IPS-20b (cell line): ENCODE measurements around the gene MAOA.
"Not testable (repeated sequence)": the region's sequence is repeated elsewhere in the genome, so short reads cannot be mapped to it uniquely, and the experiment has no call there.

Source experiments
- H3K27ac ChIP-seq: one replicate; pipeline ENCODE4 v1.5.1; 2013; ENCODE audit warnings: low read length
- H3K27me3 ChIP-seq: 2 replicates; pipeline ENCODE4 v1.6.1; 2013; ENCODE audit warnings: mild to moderate bottlenecking, low read length, inconsistent platforms; ENCODE audit not compliant: insufficient read depth
- H3K36me3 ChIP-seq: 2 replicates; pipeline ENCODE4 v1.6.1; 2013; ENCODE audit warnings: low read depth, mild to moderate bottlenecking, inconsistent platforms, low read length, moderate library complexity; ENCODE audit not compliant: insufficient read depth
- H3K4me1 ChIP-seq: 2 replicates; pipeline ENCODE4 v1.6.1; 2013; ENCODE audit warnings: mild to moderate bottlenecking, control low read depth, inconsistent platforms, low read length, moderate library complexity; ENCODE audit not compliant: insufficient read depth
- H3K4me3 ChIP-seq: 2 replicates; pipeline ENCODE4 v1.5.1; 2013; ENCODE audit warnings: mild to moderate bottlenecking, low read length, inconsistent platforms
- H3K9ac ChIP-seq: 2 replicates; pipeline ENCODE4 v1.6.1; 2013; ENCODE audit warnings: low read depth, mild to moderate bottlenecking, inconsistent platforms, low read length, moderate library complexity
- H3K9me3 ChIP-seq: 2 replicates; pipeline ENCODE4 v1.6.1; 2013; ENCODE audit warnings: mild to moderate bottlenecking, low read depth, low read length, inconsistent platforms; ENCODE audit not compliant: insufficient read depth

Gene MAOA

GRCh38 chrX:43720082-43720481 is 64.0 kb downstream of the MAOA start:
- no peaks in the 10 kb centered on the region for H3K27me3 ChIP-seq
- H3K9me3 ChIP-seq, result no peaks in the 10 kb centered on the region

GRCh38 chrX:43720961-43721360 is 64.9 kb downstream of the MAOA start:
- no peaks in the 10 kb centered on the region for H3K27me3 ChIP-seq

More at GRCh38 chrX:43720082-43720481, 64.0 kb downstream of the MAOA start:
- no peak overlapping the region for H3K4me3 ChIP-seq
- no peaks in the 10 kb centered on the region for H3K4me1 ChIP-seq
- no peaks in the 10 kb centered on the region for H3K36me3 ChIP-seq
- no peak overlapping the region for H3K9ac ChIP-seq
- H3K27ac ChIP-seq, result no peak overlapping the region

GRCh38 chrX:43725227-43725626 is 69.1 kb downstream of the MAOA start:
- H3K9me3 ChIP-seq, H3K36me3 ChIP-seq, H3K27me3 ChIP-seq, H3K4me1 ChIP-seq, H3K9ac ChIP-seq, H3K27ac ChIP-seq, H3K4me3 ChIP-seq: not testable (repeated sequence)

More at GRCh38 chrX:43720961-43721360, 64.9 kb downstream of the MAOA start:
- Histone ChIP-seq H3K27ac (no peak overlapping the region), H3K9me3 (no peaks in the 10 kb centered on the region), H3K9ac (no peak overlapping the region), H3K4me1 (no peaks in the 10 kb centered on the region), H3K4me3 (no peak overlapping the region), H3K36me3 (no peaks in the 10 kb centered on the region)

GRCh38 chrX:43727254-43727653 is 71.2 kb downstream of the MAOA start:
- H3K9me3 ChIP-seq, H3K4me1 ChIP-seq, H3K27me3 ChIP-seq, H3K9ac ChIP-seq, H3K27ac ChIP-seq, H3K4me3 ChIP-seq, H3K36me3 ChIP-seq: not testable (repeated sequence)

GRCh38 chrX:43728002-43728401 is 71.9 kb downstream of the MAOA start:
- H3K4me1 ChIP-seq, result no peaks in the 10 kb centered on the region
- H3K9ac ChIP-seq, result no peak overlapping the region
- H3K36me3 ChIP-seq, result no peaks in the 10 kb centered on the region
- no peak overlapping the region for H3K4me3 ChIP-seq
- H3K9me3 ChIP-seq, result no peaks in the 10 kb centered on the region
- no peak overlapping the region for H3K27ac ChIP-seq
- H3K27me3 ChIP-seq, result no peaks in the 10 kb centered on the region

- Histone ChIP-seq H3K4me3 (no peak overlapping the region), H3K9me3 (no peaks in the 10 kb centered on the region), H3K9ac (no peak overlapping the region), H3K27me3 (no peaks in the 10 kb centered on the region), H3K27ac (no peak overlapping the region), H3K4me1 (no peaks in the 10 kb centered on the region), H3K36me3 (no peaks in the 10 kb centered on the region)
Measured at GRCh38 chrX:43728966-43729365, 72.9 kb downstream of the MAOA start.

GRCh38 chrX:43731086-43731485 is 75.0 kb downstream of the MAOA start:
- Histone ChIP-seq H3K27ac (no peak overlapping the region), H3K27me3 (no peaks in the 10 kb centered on the region), H3K36me3 (no peaks in the 10 kb centered on the region), H3K9me3 (no peaks in the 10 kb centered on the region), H3K4me3 (no peak overlapping the region), H3K9ac (no peak overlapping the region), H3K4me1 (no peaks in the 10 kb centered on the region)

- no peaks in the 10 kb centered on the region for H3K9me3 ChIP-seq
- no peaks in the 10 kb centered on the region for H3K27me3 ChIP-seq
- no peaks in the 10 kb centered on the region for H3K36me3 ChIP-seq
- no peak overlapping the region for H3K27ac ChIP-seq
- no peak overlapping the region for H3K4me3 ChIP-seq
- no peak overlapping the region for H3K9ac ChIP-seq
- no peaks in the 10 kb centered on the region for H3K4me1 ChIP-seq
Measured at GRCh38 chrX:43733699-43734098, 77.6 kb downstream of the MAOA start.

- Histone ChIP-seq H3K27ac (no peak overlapping the region), H3K27me3 (no peaks in the 10 kb centered on the region), H3K4me1 (no peaks in the 10 kb centered on the region), H3K4me3 (no peak overlapping the region), H3K9ac (no peak overlapping the region), H3K9me3 (no peaks in the 10 kb centered on the region), H3K36me3 (no peaks in the 10 kb centered on the region)
Measured at GRCh38 chrX:43734444-43734843, 78.3 kb downstream of the MAOA start.

GRCh38 chrX:43735534-43735933 is 79.4 kb downstream of the MAOA start:
- Histone ChIP-seq H3K9me3 (no peaks in the 10 kb centered on the region), H3K4me1 (no peaks in the 10 kb centered on the region), H3K36me3 (no peaks in the 10 kb centered on the region), H3K9ac (no peak overlapping the region), H3K27ac (no peak overlapping the region), H3K4me3 (no peak overlapping the region), H3K27me3 (no peaks in the 10 kb centered on the region)

GRCh38 chrX:43735957-43736356 is 79.9 kb downstream of the MAOA start:
- H3K9me3 ChIP-seq, result no peaks in the 10 kb centered on the region
- no peaks in the 10 kb centered on the region for H3K27me3 ChIP-seq
- H3K27ac ChIP-seq, result no peak overlapping the region
- no peaks in the 10 kb centered on the region for H3K36me3 ChIP-seq
- H3K4me1 ChIP-seq, result no peaks in the 10 kb centered on the region
- H3K4me3 ChIP-seq, result no peak overlapping the region
- H3K9ac ChIP-seq, result no peak overlapping the region

- Histone ChIP-seq H3K9me3 (no peaks in the 10 kb centered on the region), H3K27me3 (no peaks in the 10 kb centered on the region), H3K4me1 (no peaks in the 10 kb centered on the region), H3K9ac (no peak overlapping the region), H3K27ac (no peak overlapping the region), H3K4me3 (no peak overlapping the region), H3K36me3 (no peaks in the 10 kb centered on the region)
Measured at GRCh38 chrX:43741843-43742573, 85.9 kb downstream of the MAOA start.
